ENCODE data around the gene GPR55.

Gene GPR55

DNA sequence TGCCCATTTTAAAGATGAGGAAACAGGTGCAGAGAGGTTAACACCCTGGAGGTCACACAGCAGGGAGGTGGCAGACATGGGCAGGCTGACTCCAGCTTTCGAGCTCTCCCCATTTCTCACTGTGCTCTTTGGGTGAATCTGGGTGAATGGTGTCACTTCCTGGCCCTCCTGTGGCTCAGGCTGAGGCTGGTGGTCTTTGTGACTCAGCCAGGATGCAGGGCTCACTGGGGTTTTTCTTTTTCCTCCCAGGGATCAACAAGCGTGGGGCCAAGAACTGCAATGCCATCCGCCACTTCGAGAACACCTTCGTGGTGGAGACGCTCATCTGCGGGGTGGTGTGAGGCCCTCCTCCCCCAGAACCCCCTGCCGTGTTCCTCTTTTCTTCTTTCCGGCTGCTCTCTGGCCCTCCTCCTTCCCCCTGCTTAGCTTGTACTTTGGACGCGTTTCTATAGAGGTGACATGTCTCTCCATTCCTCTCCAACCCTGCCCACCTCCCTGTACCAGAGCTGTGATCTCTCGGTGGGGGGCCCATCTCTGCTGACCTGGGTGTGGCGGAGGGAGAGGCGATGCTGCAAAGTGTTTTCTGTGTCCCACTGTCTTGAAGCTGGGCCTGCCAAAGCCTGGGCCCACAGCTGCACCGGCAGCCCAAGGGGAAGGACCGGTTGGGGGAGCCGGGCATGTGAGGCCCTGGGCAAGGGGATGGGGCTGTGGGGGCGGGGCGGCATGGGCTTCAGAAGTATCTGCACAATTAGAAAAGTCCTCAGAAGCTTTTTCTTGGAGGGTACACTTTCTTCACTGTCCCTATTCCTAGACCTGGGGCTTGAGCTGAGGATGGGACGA lies 47.1 kb downstream of the GPR55 start:
- no peak for DNase-seq

DNA sequence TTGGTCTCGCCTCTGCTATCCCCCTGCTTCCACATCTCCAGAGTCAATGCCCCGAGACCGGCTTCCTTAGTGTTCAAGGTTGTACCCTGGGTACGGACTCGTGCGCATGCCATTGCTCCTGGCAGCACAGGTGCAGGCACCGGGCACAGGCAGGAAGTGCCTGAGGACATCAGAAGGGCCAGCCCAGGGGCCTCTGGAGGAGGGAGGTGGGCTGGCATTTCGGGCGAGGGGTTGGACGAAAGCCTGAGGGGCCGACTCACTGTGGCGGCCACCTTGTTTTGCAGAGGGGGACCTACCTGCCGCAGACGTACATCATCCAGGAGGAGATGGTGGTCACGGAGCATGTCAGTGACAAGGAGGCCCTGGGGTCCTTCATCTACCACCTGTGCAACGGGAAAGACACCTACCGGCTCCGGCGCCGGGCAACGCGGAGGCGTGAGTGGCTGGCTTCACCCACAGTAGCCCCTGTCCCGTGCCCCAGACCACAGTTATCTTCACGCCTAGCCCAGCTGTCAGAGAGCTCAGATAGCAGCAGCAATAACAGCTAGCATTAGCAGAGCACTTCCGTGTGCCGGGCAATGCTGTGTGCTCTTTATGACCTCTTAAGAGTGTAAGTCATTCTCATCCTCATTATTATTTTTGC lies 47.8 kb downstream of the GPR55 start:
- no peak for DNase-seq

DNA sequence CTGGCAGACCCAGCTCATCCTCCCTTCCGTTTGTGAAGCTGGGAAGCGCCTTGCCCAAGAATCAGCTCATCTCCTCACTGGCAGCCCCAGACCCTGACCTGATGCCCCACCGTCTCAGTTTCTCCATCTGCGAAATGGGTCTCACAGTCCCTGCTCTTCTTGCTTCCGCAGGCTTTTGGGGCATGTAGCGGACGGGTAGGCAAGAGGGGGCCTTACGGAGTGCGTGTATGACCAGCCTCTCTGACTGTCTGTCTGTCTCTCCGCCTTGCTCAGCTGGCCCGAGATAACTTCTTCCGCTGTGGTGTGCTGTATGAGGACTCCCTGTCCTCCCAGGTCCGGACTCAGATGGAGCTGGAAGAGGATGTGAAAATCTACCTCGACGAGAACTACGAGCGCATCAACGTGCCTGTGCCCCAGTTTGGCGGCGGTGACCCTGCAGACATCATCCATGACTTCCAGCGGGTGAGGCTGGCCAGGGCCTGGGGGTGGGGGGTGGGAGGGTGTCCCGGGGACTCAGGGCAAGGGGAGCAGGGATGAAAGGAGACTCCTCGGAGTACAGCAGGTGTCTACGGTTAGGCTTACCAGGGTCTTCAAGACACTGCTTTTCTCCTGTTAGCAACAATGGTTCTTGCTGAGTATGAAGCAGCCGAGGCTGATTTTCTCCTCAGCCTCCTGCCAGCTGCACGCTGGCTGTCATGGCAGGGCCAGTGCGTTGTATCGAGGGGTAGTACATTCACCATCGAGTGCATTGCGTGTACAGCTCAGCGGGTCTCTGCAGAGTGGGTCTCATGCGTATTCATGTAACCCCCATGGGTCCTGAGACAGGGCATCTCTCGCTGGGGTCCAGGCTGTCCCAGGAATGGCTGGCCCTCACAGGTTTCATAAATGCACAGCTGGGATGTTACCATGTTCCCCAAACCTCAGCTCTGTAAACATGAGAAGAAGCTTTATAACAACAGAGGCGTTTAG lies 49.4 kb downstream of the GPR55 start:
- no peak for DNase-seq

DNA sequence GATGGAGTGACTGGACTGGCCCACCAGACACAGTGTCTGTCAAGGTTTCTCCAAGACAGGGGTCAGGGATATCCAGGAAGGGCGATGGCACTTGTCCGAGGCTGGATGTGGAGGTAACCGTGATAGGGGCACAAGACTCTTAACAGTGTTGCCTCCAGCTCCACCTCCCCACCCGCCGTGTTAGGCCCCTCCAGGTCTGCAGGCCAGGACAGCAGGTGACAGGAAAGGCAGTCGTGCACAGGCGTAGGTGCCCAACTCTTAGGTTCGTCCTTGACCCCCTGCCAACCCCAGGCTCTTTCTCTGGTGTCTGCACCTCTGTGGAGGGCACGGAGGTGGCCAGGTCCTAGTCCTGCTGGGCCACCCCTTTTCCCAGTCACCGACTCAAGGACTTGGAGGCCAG lies 50.2 kb downstream of the GPR55 start:
- DNase-seq: no peak

DNA sequence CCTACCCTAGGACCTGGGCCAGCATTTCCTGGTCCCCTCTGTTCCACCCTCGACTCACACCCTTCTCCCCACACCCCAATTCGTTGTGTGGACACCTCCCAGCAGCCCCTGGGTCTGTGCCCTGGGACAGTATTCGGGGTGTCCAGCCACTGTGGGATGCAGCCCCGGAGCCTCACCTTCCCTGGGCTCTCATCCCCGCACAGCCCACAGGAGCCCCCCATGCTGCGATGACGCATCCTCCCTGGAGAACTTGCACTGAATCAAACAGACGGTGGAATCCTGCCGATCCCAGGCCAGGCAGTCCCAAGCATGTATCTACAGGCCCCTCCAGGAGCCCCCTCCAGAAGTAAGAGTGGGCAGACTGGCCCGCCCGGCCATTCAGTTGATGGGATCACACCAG lies 50.6 kb downstream of the GPR55 start:
- no peak for DNase-seq

DNA sequence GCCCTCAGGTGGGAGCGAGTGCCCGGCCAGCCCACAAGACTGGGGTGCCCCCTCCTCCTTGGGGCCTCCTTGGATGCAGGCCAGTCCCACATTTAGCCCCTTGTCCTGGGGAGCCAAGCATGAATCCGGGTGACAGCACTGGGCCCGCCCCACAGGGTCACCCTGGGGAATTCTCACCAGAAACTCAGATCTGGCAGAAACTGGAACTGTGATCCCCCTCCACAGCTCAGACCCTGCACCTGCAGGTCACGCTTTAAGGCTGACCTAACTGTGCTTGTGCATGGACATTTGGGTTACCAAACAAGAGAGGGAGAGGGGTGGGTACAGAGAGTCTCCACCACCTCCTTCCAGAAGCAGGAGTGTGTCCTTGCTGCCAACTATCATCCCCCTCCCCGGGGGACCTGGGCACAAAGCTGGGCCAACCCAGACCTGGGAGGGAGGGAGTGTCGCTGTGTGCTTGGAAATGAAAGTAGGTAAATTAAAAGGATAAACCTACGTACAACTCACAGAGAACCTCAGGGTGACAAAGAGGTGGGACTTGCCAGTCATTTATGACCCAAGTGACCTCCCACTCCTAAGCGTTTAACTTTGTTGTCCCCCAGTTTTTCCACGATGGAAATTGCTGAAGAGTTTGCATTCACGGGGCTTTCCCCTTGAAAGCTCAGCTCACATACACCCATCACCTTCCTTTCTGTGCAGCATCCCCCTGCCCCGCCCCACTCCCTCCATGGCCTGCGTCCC lies 51.2 kb downstream of the GPR55 start:
- DNase-seq: no peak

DNA sequence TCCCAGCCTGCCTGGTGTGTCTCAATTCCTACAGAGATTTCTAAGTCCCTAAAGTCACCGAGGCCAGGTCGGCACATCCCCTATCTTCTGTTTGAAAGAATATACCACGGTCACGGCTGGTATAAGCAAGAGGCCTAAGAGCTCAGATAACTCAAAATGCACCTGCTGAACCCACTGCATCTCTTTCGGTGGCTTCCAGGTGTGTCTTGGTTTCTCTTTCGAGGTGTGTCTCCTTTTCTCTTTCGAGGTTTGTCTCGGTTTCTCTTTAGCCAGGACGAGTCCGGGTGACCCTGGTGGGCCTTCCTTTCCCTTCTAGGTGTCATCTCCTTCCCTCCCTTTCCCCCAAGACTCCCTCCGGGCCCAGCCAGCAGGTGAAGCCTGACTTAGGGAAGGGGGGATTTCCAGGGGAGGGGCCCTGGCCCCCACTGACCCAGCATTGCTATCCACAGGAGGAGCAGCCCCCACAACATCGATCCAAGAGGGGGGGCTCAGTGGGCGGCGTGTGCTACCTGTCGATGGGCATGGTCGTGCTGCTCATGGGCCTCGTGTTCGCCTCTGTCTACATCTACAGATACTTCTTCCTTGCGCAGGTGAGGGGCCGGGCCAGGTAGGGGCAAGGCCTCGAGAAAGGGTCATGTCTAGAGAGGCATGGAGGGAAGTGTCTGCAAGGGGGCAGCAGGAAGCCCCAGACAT lies 51.9 kb downstream of the GPR55 start:
- DNase-seq: no peak

DNA sequence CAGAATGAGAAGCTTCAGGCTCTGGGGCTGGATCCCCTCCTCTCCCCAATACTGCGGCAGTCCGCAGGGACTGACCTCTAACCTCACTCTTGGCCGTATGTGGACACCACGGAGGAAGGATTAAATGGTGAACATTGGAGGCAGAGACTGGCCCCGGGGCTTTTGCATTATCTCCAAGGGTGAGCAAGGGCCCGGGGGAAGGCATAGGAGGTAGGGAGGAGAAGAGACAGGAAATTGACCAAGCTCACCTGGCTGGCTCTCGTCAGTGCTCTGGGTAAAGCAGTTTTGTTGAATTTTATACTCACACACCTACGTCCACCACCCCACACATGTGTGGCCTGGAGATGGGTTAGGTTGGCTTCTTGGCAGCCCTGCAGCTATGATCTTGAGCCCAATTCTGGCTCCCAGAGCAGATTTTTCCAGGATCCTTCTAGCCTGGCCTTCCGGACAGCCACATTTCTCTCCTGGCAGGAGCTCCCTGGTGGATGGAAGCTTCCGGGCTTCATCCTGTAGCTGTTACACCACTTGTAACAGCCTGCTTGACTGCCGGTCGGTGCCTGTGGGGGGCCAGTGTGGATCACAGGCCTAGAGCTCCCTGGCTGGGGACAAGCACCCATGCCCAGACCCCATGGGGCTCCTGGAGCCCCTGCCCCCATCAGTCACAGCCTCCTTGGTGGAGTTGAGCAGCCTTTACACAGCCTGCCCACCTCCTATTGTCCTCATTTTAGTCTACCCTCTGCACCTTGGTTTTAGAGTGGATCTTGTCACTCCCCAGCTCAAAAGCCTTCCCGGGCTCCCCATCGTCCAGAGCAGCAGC lies 52.7 kb downstream of the GPR55 start:
- no peak for DNase-seq

DNA sequence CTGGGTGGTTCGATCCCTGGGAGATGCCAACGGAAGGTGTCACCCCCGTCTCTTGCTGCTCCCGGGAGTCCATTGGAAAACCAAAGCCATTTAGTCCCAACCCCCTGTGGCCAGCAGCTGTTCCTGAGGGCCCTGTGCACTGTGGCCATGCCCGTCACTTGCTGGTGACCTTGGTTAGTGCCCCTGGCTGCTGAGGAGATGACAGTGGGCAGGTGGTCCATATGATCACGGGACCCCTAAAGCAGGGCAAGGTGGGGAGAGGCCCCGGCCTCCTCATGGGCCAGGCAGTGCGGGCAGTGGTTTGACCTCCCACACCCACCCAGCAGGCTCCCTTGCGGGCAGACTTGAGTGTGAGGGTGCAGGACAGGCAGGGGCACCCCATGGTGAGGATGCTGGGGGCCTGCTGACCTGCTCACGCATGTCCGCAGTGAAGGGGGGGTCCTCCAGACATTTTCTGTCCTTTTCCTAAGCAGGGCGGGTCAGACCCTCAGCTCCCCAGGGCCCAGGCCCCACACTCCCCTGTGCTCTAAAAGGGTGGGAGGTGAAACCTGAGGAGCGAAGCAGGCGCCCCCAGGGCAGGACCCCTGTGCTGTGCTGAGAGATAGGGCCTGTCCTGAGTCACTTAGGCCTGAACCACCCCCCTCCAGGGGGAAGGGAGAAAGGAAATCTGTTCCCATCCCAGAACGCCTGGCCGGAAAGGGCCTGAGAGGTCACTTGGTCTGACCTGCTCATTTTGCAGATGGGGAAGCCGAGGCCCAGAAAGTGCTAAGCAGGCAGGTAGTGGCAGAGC lies 53.5 kb downstream of the GPR55 start:
- DNase-seq: no peak

DNA sequence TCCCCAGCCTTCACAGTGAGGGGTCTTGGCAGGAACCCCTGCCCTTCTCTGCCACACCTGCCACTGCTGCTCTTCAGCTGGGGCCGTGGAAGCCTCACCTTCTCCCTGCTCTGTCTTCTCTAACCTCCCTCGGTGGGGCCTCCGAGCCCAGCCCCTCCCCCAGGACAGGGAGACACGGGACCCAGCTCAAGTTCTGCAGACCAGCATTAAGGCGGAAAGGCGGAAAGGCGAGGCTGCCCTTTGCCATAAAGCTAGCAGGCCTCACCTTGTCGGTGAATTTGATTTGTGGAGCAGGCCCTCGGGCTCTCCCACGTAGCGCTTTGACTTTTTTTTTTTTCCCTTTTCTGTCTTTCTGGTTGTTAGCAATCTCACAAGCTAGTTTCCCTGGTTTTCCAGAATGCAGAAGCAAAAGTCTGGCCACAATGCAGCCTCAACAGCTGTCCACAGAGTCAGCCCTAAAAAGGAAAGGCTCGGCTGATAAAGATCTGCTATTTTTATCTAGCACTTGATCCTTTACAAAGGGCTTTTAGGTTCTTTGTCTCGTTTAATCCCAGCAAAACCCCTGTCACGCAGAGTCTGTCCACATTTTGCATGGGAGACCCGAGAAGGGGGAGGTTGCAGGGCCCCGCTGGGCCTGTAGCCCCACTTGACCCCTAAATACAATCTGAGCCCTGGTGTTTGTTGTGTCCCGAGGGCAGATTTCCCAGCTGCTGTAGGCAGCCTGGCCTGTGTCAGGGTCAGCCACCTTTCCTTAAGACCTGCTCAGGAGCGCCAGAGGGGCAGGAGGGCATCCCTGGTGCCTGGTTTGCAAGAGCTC lies 54.3 kb downstream of the GPR55 start:
- peak; percentile 17 for DNase-seq

DNA sequence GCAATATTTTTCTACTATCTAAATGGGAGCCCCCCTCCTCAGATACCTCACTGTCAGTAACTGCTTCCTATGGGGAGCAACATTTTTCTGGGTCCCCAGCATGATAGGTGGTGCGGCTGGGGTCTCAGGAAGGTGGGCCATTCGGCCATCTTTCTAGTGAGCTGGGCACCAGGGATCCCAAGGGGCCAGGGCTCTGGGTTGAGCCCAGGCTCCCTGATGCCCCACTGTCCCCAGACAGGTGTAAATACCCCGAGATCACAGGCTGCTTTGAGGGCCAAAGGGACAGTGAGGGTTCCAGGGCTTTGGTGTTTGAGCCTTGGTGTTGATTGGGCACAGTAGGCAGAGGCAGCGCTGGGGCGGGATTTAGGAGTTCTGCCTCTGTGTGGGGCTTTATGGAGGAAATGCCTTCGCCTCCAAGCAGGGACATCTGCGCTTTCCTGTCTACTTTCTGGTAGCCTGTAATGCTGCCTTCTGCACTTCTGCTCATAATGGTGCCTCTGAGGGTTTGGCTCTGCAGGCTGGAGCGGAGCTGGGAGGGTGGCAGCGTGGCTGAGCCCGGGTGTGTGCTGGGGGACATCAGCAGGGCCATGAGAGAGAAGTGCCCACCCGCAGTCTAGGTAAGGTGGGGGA lies 55.0 kb downstream of the GPR55 start:
- no peak for DNase-seq

DNA sequence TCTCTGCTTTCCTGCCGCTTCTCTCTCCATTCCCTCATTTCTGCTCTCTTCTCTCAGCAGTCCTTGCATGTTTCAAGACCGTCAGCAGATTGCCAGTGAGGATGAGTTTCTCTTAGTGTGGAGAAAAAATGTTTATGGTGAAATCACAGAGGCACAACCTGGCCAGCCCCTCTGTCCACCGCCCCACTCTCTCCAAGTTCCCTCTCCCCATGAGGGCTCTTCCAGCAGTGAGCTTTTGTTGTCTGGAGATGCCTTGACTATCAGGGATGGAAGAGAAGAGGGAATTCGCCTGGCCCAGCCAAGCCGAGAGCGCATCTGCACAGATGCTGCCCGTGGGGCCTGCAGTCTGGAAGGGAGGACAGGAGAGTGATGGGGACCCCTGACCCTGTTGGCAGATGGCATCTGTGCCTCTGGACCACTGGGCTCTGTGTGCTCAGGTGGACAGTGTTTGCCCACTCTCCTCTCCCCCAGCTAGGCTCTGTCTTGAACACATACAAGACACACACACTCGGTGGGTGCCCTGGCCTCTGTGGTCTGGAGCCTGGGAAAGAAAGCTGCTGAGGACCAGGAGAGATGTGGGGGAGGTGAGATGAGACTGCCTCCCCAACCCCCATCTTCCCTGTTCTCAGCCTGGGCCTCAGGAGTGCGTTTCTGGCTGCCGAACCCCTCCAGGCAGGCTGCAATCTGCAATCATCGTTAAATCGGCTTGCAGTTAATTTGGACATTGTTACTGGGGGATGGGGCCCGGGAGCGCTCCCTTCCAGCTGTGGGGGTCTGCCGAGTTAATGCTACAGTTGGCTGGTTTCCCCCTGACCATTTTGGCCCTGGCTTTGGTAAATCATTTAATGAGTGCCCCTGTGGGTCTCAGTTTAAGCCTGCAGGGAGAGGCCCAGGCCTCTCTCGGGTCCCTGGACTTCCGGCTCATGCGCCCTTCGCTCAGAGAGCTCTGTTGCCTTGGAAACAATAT lies 55.8 kb downstream of the GPR55 start:
- no peak for DNase-seq

DNA sequence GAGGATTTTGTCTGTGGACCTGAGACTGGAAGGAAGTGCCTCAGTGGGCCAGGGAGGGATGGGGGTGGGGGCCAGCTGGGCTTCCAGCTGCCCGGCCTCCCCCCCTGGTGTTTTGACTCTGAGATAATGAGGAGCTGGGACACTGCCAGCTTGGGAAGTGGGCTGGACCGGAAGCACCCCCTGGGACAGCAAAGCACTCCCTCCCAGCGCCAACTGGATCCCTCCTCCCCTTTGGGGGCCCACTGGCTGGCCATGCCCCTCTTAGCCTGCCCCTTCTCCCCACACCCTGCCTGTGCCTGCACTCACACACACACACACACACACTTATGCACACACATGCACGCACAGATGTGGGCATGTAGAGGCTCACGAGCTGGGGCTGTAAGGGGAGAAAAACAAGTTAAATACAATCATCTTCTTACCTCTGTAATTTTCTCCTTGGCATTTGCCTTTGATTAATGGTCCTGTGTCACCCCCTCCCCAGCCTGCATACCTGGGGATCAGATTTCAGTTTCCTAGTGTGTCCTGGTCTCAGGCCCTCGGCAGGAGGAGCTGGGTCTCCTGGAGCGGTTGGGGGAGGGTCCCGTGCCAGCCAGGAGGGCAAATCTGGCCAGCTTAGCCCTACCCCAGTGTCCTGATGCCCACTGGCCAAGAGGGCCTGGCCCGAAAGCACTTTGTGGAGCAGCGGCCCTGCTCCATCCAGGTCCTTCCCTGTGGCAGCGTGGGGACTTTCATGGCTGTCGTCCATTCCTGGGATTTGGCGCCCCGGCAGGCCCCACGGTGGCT lies 56.7 kb downstream of the GPR55 start:
- no peak for DNase-seq

DNA sequence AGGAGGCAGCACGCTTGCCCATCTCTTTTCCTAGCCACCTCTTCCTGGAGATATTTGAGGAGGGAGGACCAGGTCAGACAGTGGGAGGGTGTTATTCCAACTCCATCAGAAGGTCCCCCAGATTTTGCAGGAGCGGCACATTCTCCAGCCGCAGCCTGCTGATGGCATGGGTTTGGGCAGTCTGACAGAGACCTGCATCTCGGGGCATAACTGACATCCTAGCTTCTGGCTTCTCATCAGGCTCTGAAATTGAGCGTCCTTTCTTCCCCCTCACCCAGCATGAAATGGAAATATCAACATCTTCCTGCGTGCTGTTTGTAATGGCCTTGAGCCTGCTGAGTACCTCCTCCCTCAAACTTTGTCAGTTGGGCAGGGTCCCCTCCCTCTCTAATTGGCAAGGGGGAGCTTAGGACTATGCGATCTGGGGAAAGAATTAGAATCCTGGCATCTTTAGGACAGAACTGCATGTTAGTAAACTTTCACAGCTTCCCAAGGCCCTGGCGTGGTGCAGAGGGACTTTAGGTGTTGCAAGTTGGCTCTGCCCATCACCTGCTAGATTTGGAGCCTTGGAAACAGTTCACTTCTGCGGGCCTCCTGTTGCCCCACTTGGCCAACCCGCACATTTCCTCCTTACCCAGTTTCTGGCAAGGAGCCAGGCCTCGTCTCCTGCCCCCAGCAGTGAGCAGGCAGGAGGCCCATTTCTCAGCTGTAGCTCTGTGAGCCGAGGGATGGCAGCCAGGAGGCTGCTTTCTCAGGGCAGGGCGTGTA lies 58.1 kb downstream of the GPR55 start:
- peak; percentile 31 for DNase-seq

DNA sequence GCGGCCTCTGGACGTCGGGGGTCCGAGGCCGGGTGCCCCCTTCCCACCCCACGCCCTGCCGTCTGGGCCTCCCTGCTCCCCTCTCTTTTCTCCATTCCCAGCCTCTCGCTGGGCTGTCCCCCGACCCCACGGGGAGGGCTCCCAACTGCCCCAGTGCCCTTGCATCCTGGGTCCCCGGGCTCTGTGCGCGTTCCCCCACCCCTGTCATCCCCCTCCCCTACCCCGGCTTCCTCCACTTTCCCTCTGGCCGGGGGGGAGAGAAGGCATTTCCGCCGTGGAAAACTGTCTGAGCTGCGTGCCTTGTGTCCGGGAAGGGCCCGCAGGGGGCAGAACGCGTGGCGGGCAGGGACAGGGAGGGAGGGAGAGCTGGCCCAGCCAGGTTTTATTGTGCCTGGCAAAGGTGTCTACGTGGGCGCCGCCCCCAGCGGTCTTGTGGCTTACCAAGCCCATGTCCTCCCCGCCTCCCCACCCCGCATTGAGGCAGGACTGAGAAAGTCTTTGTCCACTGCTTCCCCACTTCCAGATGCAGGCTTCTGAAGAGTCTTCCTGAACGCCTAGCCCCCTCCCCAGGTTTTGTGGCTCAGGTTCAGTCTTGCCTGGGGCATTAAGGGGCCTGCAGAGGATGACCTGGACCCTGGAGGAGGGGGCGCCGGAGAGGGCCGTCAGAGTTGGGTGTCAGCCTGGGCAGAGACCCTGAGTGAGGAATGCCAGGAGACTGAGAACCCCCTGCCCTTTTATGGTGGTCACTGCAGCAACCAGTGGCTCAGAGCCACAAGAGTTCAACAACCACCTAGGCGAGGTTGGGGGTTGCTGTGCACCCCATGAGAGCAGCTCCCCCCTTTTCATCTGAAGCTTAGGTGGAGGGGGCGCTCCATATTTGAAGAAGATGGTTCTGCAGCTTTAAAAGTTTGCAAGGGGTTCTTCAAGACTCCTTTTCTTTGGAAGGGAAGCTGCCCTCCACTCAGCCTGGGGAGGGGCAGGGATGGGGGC lies 59.0 kb downstream of the GPR55 start:
- DNase-seq: no peak
